NCI-H1436 treated with DMSO at 0.1 percent for 48 hours (cell line): ENCODE measurements around the gene ESRRB.

Experiments used
- DNase-seq: peaks from one replicate; lab custom pipeline; 2025; lab: John Stamatoyannopoulos, UW

The ESRRB gene

DNA sequence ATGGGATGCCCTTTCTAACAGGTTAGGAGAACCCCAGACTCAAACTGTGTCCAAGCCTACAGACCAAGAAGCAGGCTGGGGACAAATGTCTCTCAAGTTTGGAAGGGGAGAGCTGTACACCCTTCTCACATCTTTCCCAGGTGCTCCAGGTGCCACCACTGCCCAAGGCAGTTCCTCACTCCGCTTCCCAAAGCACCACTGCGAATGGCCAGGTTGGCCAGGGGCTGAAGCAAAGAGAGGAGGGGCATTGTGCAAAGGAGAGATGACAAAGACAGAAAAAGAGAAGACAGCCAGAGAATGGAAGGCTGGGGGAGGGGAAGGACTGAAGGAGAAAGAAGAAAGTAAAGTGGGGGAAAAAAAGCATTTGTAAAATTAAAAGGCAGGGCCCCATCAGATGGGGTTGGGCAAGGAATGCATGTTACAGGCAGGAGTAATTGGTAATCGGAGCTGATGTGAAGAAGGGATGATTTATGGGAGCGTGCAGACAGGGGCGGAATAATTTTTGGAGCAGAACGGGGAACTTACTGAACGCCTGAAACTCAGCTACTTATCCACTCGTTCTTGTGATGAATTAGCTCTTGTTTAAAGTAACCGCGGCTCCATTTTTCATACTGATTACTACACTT is 165.8 kb downstream of the ESRRB start:
- DNase-seq: no peak

- DNase-seq: no peak
Measured at GRCh38 chr14:76546426-76547221, 170.7 kb downstream of the ESRRB start.

- no peak for DNase-seq
Measured at GRCh38 chr14:76547831-76548230, 171.9 kb downstream of the ESRRB start.

DNA sequence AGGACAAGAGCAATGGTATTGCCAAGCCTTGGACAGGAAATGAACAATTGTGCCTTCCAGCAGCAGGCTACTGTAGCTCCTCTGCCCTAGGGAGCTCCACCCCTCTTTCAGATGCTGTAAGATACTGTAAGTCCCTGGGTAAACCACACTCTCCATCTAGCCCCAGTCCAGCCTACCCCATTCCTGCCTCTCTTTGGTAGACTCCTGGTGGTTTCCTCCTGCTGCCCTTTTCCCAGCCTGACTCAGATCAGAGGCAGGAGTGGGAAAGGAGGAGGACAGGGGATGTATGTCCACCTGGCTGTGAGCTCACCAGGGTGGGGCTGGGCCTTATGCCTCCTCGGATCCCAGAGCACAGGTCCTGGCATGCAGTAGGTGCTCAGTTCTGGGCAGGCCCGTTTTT is 174.6 kb downstream of the ESRRB start:
- no peak for DNase-seq

- DNase-seq: no peak
Measured at GRCh38 chr14:76551116-76551515, 175.2 kb downstream of the ESRRB start.
